Endothelial cell (in vitro differentiated cells): ENCODE results near the gene NOTCH3. TPM values are rescaled to one million over a fixed set of nuclear protein-coding genes. Genes with fewer than 3 reads are reported as not detected.

Source experiments
- DNase-seq: peaks from one replicate; pipeline ENCODE4 v3.0.0; 2021; ENCODE audit warnings: low spot score
- H3K27ac Mint-ChIP-seq: one replicate; pipeline ENCODE4 v1.8.0; 2021; ENCODE audit warnings: mixed read lengths, inconsistent platforms; ENCODE audit not compliant: unreplicated experiment
- H3K27me3 Mint-ChIP-seq: one replicate; pipeline ENCODE4 v1.8.0; 2021; ENCODE audit warnings: mild to moderate bottlenecking, moderate library complexity, mixed read lengths, inconsistent platforms; ENCODE audit not compliant: unreplicated experiment
- H3K36me3 Mint-ChIP-seq: one replicate; pipeline ENCODE4 v1.8.0; 2021; ENCODE audit warnings: mild to moderate bottlenecking, low read depth, mixed read lengths, inconsistent platforms; ENCODE audit not compliant: unreplicated experiment
- H3K4me1 Mint-ChIP-seq: one replicate; pipeline ENCODE4 v1.8.0; 2021; ENCODE audit warnings: mild to moderate bottlenecking, mixed read lengths, inconsistent platforms; ENCODE audit not compliant: unreplicated experiment
- H3K4me3 Mint-ChIP-seq: one replicate; pipeline ENCODE4 v1.8.0; 2021; ENCODE audit warnings: mild to moderate bottlenecking, mixed read lengths, inconsistent platforms; ENCODE audit not compliant: unreplicated experiment
- H3K9me3 Mint-ChIP-seq: one replicate; pipeline ENCODE4 v1.8.0; 2021; ENCODE audit warnings: mixed read lengths, inconsistent platforms; ENCODE audit not compliant: unreplicated experiment
- total RNA-seq: library from RNA; stranded (reverse); fragmentation: NEBNext Ultra II Directional; extraction: Animal tissue kit (Norgen Biotek cat#: 25700); gene quantifications from one replicate; pipeline ENCODE4 v1.2.1, GENCODE V29; 2021; ENCODE audit not compliant: unreplicated experiment
- TF ChIP-seq, protein P1 (sequence below): fragments of 200-600 bp; sonication (generic); IDR thresholded peaks from one replicate; pipeline ENCODE4 v1.5.0; 2021; ENCODE audit warnings: antibody characterized with exemption; ENCODE audit not compliant: unreplicated experiment

Gene NOTCH3
- total RNA-seq, 1 donor from 2014 or later, result 96.8 TPM

DNA sequence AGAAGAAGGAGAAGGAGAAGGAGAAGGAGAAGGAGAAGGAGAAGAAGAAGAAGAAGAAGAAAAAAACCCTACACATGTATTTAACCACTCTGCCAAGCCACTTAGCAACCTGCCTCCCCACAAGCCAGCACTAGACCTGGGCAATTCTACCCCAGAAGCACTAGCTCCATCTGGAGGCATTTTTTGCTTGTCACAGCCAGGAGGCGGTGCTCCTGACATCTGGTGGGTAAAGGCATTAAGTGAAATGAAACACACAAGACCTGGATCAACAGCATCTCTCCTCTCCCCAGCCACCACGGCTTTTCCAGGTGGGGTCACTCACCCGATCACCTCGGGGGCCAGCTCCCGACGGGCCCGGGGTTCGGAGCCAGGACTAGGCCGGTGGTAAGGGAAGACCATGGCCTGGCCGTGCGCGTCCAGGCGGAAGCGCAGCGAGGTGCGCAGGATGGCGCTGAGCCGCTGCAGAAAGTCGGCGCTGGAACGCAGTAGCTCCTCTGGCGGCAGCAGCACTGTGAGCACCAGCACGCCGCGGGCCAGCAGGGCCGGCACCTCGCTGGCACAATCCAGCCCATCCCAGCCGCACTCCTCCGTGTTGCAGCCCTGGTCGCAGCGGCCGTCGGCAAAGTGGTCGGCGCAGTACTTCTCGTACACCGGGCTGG is 26.9 kb downstream of the NOTCH3 start:
- Mint-ChIP-seq H3K4me3 (no peak overlapping the region), H3K27me3 (peaks cover 14% of the 10 kb centered on the region), H3K36me3 (peaks cover 29% of the 10 kb centered on the region), H3K27ac (no peak overlapping the region), H3K4me1 (peaks cover 4% of the 10 kb centered on the region), H3K9me3 (no peaks in the 10 kb centered on the region)
- TF ChIP-seq, protein P1, sequence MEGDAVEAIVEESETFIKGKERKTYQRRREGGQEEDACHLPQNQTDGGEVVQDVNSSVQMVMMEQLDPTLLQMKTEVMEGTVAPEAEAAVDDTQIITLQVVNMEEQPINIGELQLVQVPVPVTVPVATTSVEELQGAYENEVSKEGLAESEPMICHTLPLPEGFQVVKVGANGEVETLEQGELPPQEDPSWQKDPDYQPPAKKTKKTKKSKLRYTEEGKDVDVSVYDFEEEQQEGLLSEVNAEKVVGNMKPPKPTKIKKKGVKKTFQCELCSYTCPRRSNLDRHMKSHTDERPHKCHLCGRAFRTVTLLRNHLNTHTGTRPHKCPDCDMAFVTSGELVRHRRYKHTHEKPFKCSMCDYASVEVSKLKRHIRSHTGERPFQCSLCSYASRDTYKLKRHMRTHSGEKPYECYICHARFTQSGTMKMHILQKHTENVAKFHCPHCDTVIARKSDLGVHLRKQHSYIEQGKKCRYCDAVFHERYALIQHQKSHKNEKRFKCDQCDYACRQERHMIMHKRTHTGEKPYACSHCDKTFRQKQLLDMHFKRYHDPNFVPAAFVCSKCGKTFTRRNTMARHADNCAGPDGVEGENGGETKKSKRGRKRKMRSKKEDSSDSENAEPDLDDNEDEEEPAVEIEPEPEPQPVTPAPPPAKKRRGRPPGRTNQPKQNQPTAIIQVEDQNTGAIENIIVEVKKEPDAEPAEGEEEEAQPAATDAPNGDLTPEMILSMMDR, result no peak
- no peak for DNase-seq

DNA sequence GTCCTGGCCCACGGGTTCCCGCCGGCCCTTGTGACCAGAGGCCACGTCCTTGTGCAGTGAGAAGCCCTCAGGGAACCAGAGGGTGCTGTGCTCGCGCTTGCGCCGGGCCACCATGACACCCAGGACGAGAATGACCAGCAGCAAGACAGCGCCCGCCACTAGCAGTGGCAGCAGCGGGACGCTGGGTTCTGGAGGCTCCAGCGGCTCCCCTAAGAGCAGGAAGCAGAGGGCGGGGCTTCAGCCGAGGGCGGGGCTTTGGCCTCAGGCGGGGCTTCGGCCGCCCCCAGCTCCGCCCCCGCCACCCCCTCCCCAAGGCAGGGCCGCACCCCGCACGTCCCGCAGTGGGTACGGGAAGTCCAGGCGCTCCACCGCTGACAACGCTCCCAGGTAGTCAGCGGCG is 30.4 kb downstream of the NOTCH3 start:
- peaks cover 16% of the 10 kb centered on the region for H3K27me3 Mint-ChIP-seq
- H3K36me3 Mint-ChIP-seq, result peaks cover 42% of the 10 kb centered on the region
- TF ChIP-seq, protein P1, result no peak

DNA sequence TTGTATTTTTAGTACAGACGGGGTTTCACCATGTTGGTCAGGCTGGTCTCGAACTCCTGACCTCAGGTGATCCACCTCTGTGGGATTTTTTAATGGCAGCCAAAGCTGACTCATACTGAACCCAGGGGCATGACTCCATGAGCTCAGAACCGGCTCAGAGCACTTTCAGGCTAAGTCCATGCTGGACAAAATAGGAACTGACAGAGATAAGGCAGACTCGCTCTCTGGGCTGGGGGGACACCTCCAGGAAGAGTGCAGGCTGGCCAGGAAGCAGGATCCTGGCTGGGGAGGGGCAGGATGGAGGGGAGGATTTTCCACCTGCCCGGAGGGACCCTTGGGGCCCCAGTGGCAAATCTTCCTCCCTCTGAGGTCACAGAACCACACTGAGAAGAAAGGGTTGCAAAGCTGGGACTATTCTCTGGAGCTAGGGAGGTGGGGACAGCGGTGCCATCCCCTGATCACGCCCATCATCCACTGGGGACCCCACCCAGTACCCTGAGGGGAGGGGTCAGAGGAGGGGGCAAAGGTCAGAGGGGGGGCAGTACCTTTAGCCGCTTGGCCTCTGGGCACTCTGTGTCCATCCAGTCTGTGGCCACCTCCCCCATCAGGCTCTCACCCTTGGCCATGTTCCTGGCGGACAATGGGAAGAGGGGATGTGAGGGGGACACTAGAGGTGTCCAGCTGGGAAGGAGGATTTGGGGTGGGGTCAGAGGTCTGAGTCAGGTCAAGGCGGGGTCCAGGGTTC is 31.1 kb downstream of the NOTCH3 start:
- peaks cover 43% of the 10 kb centered on the region for H3K36me3 Mint-ChIP-seq
- TF ChIP-seq, protein P1, result no peak
- peaks cover 17% of the 10 kb centered on the region for H3K27me3 Mint-ChIP-seq
- H3K27ac Mint-ChIP-seq, result no peak overlapping the region
- peaks cover 4% of the 10 kb centered on the region for H3K4me1 Mint-ChIP-seq
- H3K9me3 Mint-ChIP-seq, result no peaks in the 10 kb centered on the region
- no peak overlapping the region for H3K4me3 Mint-ChIP-seq
- no peak for DNase-seq

More for the DNA sequence above, 30.4 kb downstream of the NOTCH3 start:
- Mint-ChIP-seq H3K4me3 (no peak overlapping the region), H3K4me1 (peaks cover 4% of the 10 kb centered on the region), H3K9me3 (no peaks in the 10 kb centered on the region), H3K27ac (no peak overlapping the region)
- DNase-seq, result no peak

DNA sequence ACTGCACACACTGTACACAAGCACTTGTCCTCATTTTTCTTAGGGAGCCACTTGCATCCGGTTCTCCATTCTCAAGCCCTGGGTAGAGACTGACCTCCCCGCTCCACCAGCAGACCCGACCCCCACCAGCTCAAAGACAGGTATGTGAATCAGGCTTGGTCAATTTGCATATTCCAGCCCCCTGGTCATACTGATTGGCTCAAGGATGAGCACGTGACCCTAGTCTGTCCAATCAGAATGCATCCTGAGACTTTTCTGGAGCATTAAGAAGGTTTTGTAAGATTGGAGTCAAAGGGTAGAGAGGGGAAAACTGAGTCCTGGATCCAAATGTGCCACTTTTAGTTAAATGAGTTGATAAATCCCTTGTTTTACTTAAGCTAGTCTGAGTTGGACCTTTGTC is 34.1 kb downstream of the NOTCH3 start:
- H3K27me3 Mint-ChIP-seq, result peaks cover 14% of the 10 kb centered on the region
- peaks cover 4% of the 10 kb centered on the region for H3K4me1 Mint-ChIP-seq
- DNase-seq, result no peak
- TF ChIP-seq, protein P1, result no peak
- H3K36me3 Mint-ChIP-seq, result peaks cover 48% of the 10 kb centered on the region
- no peak overlapping the region for H3K27ac Mint-ChIP-seq
- H3K9me3 Mint-ChIP-seq, result no peaks in the 10 kb centered on the region
- peak overlapping the region; percentile 71 for H3K4me3 Mint-ChIP-seq
